Prostate gland (tissue), 2 donors: ENCODE results near the gene MORN4.

ENCODE experiments used
- POLR2A ChIP-seq: fragments of 450-650 bp; IDR thresholded peaks from one replicate; pipeline ENCODE4 v1.6.1; 2016; ENCODE audit warnings: antibody characterized with exemption, mild to moderate bottlenecking
- TF ChIP-seq, protein P1 (sequence below), 4 experiments: fragments of 200-600 bp in 2 of 4; fragments of 450-650 bp in 2 of 4; sonication (generic) in 2 of 4; IDR thresholded peaks; 1 replicate in 3 of 4; 2 replicates in 1 of 4; pipeline ENCODE4 v1.5.1; 2016 to 2019; ENCODE audit warnings: antibody characterized with exemption in 4 of 4, mild to moderate bottlenecking in 2 of 4, moderate library complexity in 2 of 4

DNA sequence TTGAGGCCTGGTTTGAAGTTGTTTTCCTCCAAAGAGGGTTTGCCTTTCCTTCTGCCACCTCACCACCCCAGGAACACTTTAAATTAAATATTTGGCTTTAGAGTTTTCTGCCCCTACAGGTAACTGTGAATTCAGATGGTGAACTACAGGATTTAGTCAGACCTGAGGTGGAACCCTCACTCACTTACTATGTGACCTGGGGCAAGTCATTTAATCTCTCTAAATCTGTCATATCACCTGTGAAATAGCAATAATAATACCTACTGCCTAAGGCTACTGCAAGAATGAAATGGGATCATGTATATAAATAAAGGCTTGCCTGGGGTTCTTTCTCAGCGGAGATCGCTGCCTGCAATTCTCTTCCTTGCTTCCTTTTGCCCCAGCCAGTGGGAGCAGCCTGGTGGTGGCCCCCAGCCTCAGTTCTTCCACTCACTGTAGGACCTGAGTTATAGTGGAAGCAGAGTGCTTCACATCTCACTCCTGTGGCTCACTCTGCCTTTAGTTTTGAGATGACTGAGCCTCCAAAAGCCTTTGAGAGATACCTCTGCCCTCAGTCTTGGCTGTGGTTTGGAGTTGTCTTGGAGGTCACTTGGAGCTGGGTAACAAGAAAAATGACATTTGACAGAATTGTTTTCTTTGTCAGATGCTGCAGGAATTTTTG is 66.8 kb downstream of the MORN4 start:
- TF ChIP-seq, protein P1, sequence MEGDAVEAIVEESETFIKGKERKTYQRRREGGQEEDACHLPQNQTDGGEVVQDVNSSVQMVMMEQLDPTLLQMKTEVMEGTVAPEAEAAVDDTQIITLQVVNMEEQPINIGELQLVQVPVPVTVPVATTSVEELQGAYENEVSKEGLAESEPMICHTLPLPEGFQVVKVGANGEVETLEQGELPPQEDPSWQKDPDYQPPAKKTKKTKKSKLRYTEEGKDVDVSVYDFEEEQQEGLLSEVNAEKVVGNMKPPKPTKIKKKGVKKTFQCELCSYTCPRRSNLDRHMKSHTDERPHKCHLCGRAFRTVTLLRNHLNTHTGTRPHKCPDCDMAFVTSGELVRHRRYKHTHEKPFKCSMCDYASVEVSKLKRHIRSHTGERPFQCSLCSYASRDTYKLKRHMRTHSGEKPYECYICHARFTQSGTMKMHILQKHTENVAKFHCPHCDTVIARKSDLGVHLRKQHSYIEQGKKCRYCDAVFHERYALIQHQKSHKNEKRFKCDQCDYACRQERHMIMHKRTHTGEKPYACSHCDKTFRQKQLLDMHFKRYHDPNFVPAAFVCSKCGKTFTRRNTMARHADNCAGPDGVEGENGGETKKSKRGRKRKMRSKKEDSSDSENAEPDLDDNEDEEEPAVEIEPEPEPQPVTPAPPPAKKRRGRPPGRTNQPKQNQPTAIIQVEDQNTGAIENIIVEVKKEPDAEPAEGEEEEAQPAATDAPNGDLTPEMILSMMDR (IDR thresholded peaks at IDR 0.05) = no peak
- no peak for TF ChIP-seq POLR2A
